SU-DHL-6 (cell line): Measurements from ENCODE around the gene MMEL1.
"Not testable (repeated sequence)": the region's sequence is repeated elsewhere in the genome, so short reads cannot be mapped to it uniquely, and the experiment has no call there.

Experiments used
- EZH2phosphoT487 ChIP-seq: fragments of 200-600 bp; sonication (generic), shearing (Covaris generic); conservative IDR thresholded peaks from 2 replicates; pipeline ENCODE4 v1.6.1; 2018; ENCODE audit warnings: mild to moderate bottlenecking, antibody characterized with exemption, low read length, moderate library complexity, mixed read lengths
- TF ChIP-seq, protein P1 (sequence below): fragments of 200-600 bp; sonication (generic); IDR thresholded peaks from one replicate; pipeline ENCODE4 v1.5.1; 2017; ENCODE audit warnings: antibody characterized with exemption, mild to moderate bottlenecking, low read length, moderate library complexity; ENCODE audit not compliant: insufficient read depth, poor library complexity, severe bottlenecking

DNA sequence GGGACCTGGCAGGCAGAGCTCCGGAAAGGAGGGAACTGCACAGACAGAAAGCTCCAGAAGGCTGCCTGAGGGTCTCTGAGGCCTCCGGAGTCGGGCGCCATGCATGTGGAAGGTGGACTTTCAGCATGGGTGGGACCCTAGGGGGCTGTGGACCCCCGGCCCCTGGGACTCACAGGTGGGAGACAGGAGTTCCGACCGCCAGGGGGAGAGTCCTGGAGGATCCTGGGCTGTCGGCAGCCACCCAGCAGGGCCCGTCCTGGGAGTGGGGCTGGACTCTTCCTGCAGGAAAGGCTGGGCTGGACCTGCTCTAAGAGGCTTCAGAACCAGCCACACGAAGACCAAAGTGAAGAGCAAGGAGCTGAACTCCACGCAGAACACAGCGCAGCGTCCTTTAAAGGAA lies 63.1 kb downstream of the MMEL1 start:
- TF ChIP-seq, protein P1, sequence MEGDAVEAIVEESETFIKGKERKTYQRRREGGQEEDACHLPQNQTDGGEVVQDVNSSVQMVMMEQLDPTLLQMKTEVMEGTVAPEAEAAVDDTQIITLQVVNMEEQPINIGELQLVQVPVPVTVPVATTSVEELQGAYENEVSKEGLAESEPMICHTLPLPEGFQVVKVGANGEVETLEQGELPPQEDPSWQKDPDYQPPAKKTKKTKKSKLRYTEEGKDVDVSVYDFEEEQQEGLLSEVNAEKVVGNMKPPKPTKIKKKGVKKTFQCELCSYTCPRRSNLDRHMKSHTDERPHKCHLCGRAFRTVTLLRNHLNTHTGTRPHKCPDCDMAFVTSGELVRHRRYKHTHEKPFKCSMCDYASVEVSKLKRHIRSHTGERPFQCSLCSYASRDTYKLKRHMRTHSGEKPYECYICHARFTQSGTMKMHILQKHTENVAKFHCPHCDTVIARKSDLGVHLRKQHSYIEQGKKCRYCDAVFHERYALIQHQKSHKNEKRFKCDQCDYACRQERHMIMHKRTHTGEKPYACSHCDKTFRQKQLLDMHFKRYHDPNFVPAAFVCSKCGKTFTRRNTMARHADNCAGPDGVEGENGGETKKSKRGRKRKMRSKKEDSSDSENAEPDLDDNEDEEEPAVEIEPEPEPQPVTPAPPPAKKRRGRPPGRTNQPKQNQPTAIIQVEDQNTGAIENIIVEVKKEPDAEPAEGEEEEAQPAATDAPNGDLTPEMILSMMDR: not testable (repeated sequence)
- not testable (repeated sequence) for TF ChIP-seq EZH2phosphoT487
